Neural progenitor cell (in vitro differentiated cells): Measurements from ENCODE around the gene TTPAL. TPM values are rescaled to one million over a fixed set of nuclear protein-coding genes. Genes with fewer than 3 reads are reported as not detected.

Experiments
- DNase-seq: peaks from one replicate; pipeline ENCODE4 v3.0.0-alpha.2; 2016; ENCODE audit warnings: low spot score
- H2AFZ ChIP-seq: fragments of 200-600 bp; sonication (generic); replicated peaks from 2 replicates; pipeline ENCODE4 v1.6.1; 2016; ENCODE audit warnings: antibody characterized with exemption
- H3F3A ChIP-seq: fragments of 200-600 bp; sonication (generic); 2 replicates; pipeline ENCODE4 v1.6.1; 2016; ENCODE audit warnings: antibody characterized with exemption, low read depth
- H3K27ac ChIP-seq: fragments of 200-600 bp; sonication (generic); 2 replicates; pipeline ENCODE4 v1.5.1; 2016; ENCODE audit warnings: mild to moderate bottlenecking
- H3K27me3 ChIP-seq: fragments of 200-600 bp; sonication (generic); 2 replicates; pipeline ENCODE4 v1.6.1; 2016; ENCODE audit warnings: mild to moderate bottlenecking, moderate library complexity
- H3K36me3 ChIP-seq: fragments of 200-600 bp; sonication (generic); 2 replicates; pipeline ENCODE4 v1.5.1; 2016
- H3K4me1 ChIP-seq: fragments of 200-600 bp; sonication (generic); 2 replicates; pipeline ENCODE4 v1.6.1; 2016; ENCODE audit warnings: mixed run types
- H3K4me2 ChIP-seq: fragments of 200-600 bp; sonication (generic); 2 replicates; pipeline ENCODE4 v1.6.1; 2016
- H3K4me3 ChIP-seq: fragments of 200-600 bp; sonication (generic); 2 replicates; pipeline ENCODE4 v1.5.1; 2016
- H3K79me2 ChIP-seq: fragments of 200-600 bp; sonication (generic); 2 replicates; pipeline ENCODE4 v1.6.1; 2016; ENCODE audit warnings: low read depth
- H3K9ac ChIP-seq: fragments of 200-600 bp; sonication (generic); 2 replicates; pipeline ENCODE4 v1.6.1; 2016
- H3K9me3 ChIP-seq: fragments of 200-600 bp; sonication (generic); 2 replicates; pipeline ENCODE4 v1.5.1; 2016; ENCODE audit warnings: low read depth
- H4K20me1 ChIP-seq: fragments of 200-600 bp; sonication (generic); 2 replicates; pipeline ENCODE4 v1.6.1; 2016; ENCODE audit warnings: low read depth
- H3K27ac Mint-ChIP-seq: 3 replicates; pipeline ENCODE4 v1.8.0; 2021; ENCODE audit warnings: mixed read lengths
- H3K27me3 Mint-ChIP-seq: 2 replicates; pipeline ENCODE4 v1.8.0; 2022; ENCODE audit warnings: low read depth, mild to moderate bottlenecking, inconsistent platforms, moderate library complexity, mixed read lengths; ENCODE audit not compliant: insufficient read depth
- H3K36me3 Mint-ChIP-seq: 3 replicates; pipeline ENCODE4 v1.8.0; 2021; ENCODE audit warnings: mixed read lengths
- H3K4me1 Mint-ChIP-seq: 3 replicates; pipeline ENCODE4 v1.8.0; 2021; ENCODE audit warnings: mixed read lengths
- H3K4me3 Mint-ChIP-seq: 3 replicates; pipeline ENCODE4 v1.8.0; 2021; ENCODE audit warnings: mild to moderate bottlenecking, moderate library complexity, mixed read lengths
- H3K9me3 Mint-ChIP-seq: 3 replicates; pipeline ENCODE4 v1.8.0; 2020; ENCODE audit warnings: mixed read lengths
- CTCF ChIP-seq: fragments of 200-600 bp; sonication (generic); IDR thresholded peaks from 2 replicates; pipeline ENCODE4 v1.5.1; 2017; ENCODE audit warnings: antibody characterized with exemption, mild to moderate bottlenecking
- EZH2 ChIP-seq: fragments of 200-600 bp; sonication (generic); IDR thresholded peaks from 2 replicates; pipeline ENCODE4 v1.6.1; 2017; ENCODE audit warnings: antibody characterized with exemption, mild to moderate bottlenecking, moderate library complexity
- EZH2phosphoT487 ChIP-seq: fragments of 200-600 bp; sonication (generic); IDR thresholded peaks from 2 replicates; pipeline ENCODE4 v1.6.1; 2017; ENCODE audit warnings: antibody characterized with exemption
- total RNA-seq: library from RNA; depleted of rRNA; stranded (reverse); fragments of >200 nt; gene quantifications from 2 replicates; pipeline ENCODE4 v1.2.3, GENCODE V29; 2015; ENCODE audit warnings: low replicate concordance

TTPAL gene
- total RNA-seq, 1 donor from 2014 or later, result 7.8 TPM

GRCh38 chr20:44461803-44462174 is 13.9 kb upstream of the TTPAL start:
- H3F3A ChIP-seq, result no peaks in the 10 kb centered on the region
- Mint-ChIP-seq H3K4me3 (no peak overlapping the region), H3K27me3 (peaks cover 9% of the 10 kb centered on the region), H3K27ac (no peak overlapping the region), H3K36me3 (no peaks in the 10 kb centered on the region), H3K9me3 (no peaks in the 10 kb centered on the region), H3K4me1 (peaks cover 4% of the 10 kb centered on the region)
- no peaks in the 10 kb centered on the region for H3K36me3 ChIP-seq
- H3K4me2 ChIP-seq, result no peak overlapping the region
- no peaks in the 10 kb centered on the region for H3K9me3 ChIP-seq
- no peaks in the 10 kb centered on the region for H3K27me3 ChIP-seq
- DNase-seq, result no peak
- H3K4me1 ChIP-seq, result no peaks in the 10 kb centered on the region
- H3K9ac ChIP-seq, result no peak overlapping the region
- H2AFZ ChIP-seq, result no peak overlapping the region
- H3K27ac ChIP-seq, result no peak overlapping the region
- no peaks in the 10 kb centered on the region for H4K20me1 ChIP-seq
- TF ChIP-seq EZH2 (no peak), EZH2phosphoT487 (no peak), CTCF (no peak)
- no peak overlapping the region for H3K4me3 ChIP-seq
- no peaks in the 10 kb centered on the region for H3K79me2 ChIP-seq

- no peak overlapping the region for H2AFZ ChIP-seq
- H3K4me1 ChIP-seq, result peaks cover 5% of the 10 kb centered on the region
- Mint-ChIP-seq H3K36me3 (no peaks in the 10 kb centered on the region), H3K27me3 (peaks cover 7% of the 10 kb centered on the region), H3K4me1 (peaks cover 4% of the 10 kb centered on the region), H3K9me3 (no peaks in the 10 kb centered on the region), H3K4me3 (no peak overlapping the region), H3K27ac (no peak overlapping the region)
- no peaks in the 10 kb centered on the region for H3K9me3 ChIP-seq
- H3K4me3 ChIP-seq, result no peak overlapping the region
- no peaks in the 10 kb centered on the region for H3K36me3 ChIP-seq
- no peaks in the 10 kb centered on the region for H4K20me1 ChIP-seq
- no peaks in the 10 kb centered on the region for H3F3A ChIP-seq
- H3K27me3 ChIP-seq, result no peaks in the 10 kb centered on the region
- H3K9ac ChIP-seq, result no peak overlapping the region
- DNase-seq, result no peak
- TF ChIP-seq CTCF (no peak), EZH2phosphoT487 (no peak), EZH2 (no peak)
- H3K79me2 ChIP-seq, result no peaks in the 10 kb centered on the region
- H3K4me2 ChIP-seq, result no peak overlapping the region
- no peak overlapping the region for H3K27ac ChIP-seq
Observed at GRCh38 chr20:44463466-44463865, 12.2 kb upstream of the TTPAL start.

- Histone ChIP-seq H3K4me1 (peaks cover 5% of the 10 kb centered on the region), H3F3A (no peaks in the 10 kb centered on the region), H3K79me2 (no peaks in the 10 kb centered on the region), H3K4me2 (no peak overlapping the region), H3K9me3 (no peaks in the 10 kb centered on the region), H3K27me3 (no peaks in the 10 kb centered on the region), H3K4me3 (no peak overlapping the region), H3K36me3 (no peaks in the 10 kb centered on the region), H3K9ac (no peak overlapping the region), H4K20me1 (no peaks in the 10 kb centered on the region), H2AFZ (no peak overlapping the region), H3K27ac (no peak overlapping the region)
- DNase-seq, result no peak
- Mint-ChIP-seq H3K4me3 (no peak overlapping the region), H3K36me3 (no peaks in the 10 kb centered on the region), H3K4me1 (peaks cover 4% of the 10 kb centered on the region), H3K9me3 (no peaks in the 10 kb centered on the region), H3K27me3 (peaks cover 7% of the 10 kb centered on the region), H3K27ac (no peak overlapping the region)
- TF ChIP-seq CTCF (no peak), EZH2 (no peak), EZH2phosphoT487 (no peak)
Observed at GRCh38 chr20:44464514-44464913, 11.2 kb upstream of the TTPAL start.
